SU-DHL-6 (cell line): ENCODE results near the gene RAVER1.

Experiments used
- EZH2phosphoT487 ChIP-seq: fragments of 200-600 bp; sonication (generic), shearing (Covaris generic); conservative IDR thresholded peaks from 2 replicates; pipeline ENCODE4 v1.6.1; 2018; ENCODE audit warnings: mild to moderate bottlenecking, antibody characterized with exemption, low read length, moderate library complexity, mixed read lengths
- TF ChIP-seq, protein P1 (sequence below): fragments of 200-600 bp; sonication (generic); IDR thresholded peaks from one replicate; pipeline ENCODE4 v1.5.1; 2017; ENCODE audit warnings: antibody characterized with exemption, mild to moderate bottlenecking, low read length, moderate library complexity; ENCODE audit not compliant: insufficient read depth, poor library complexity, severe bottlenecking

DNA sequence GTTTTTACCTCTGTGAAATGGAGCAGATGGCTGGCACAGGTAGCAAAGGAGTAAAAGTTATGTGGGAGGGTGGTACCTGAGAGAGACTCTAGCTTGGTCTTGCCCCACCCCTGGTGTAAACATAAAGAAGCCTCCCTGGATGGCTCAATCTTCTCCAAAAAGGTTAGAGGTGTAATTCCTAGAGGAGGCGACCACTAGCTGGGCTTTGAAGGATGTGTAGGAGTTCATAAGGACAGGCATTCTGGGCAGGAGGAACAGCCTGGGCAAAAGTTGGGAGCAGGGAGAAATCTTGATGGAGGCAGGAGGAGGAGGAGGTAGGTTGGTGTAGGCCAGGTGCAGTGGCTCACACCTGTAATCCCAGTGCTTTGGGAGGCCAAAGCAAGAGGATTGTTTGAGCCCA is 54.4 kb downstream of the RAVER1 start:
- TF ChIP-seq, protein P1, sequence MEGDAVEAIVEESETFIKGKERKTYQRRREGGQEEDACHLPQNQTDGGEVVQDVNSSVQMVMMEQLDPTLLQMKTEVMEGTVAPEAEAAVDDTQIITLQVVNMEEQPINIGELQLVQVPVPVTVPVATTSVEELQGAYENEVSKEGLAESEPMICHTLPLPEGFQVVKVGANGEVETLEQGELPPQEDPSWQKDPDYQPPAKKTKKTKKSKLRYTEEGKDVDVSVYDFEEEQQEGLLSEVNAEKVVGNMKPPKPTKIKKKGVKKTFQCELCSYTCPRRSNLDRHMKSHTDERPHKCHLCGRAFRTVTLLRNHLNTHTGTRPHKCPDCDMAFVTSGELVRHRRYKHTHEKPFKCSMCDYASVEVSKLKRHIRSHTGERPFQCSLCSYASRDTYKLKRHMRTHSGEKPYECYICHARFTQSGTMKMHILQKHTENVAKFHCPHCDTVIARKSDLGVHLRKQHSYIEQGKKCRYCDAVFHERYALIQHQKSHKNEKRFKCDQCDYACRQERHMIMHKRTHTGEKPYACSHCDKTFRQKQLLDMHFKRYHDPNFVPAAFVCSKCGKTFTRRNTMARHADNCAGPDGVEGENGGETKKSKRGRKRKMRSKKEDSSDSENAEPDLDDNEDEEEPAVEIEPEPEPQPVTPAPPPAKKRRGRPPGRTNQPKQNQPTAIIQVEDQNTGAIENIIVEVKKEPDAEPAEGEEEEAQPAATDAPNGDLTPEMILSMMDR, result no peak
- no peak for TF ChIP-seq EZH2phosphoT487
